Kidney epithelial cell (primary cell): ENCODE data around the gene CCM2. TPM values are rescaled to one million over a fixed set of nuclear protein-coding genes. Genes with fewer than 3 reads are reported as not detected.
"Not testable (repeated sequence)": the region's sequence is repeated elsewhere in the genome, so short reads cannot be mapped to it uniquely, and the experiment has no call there.

ENCODE experiments used
- DNase-seq: peaks from one replicate; pipeline ENCODE4 v3.0.0-alpha.2; 2010; ENCODE audit warnings: low read depth
- H3K27me3 ChIP-seq: 2 replicates; pipeline ENCODE4 v1.6.0; 2011; ENCODE audit warnings: low read length; ENCODE audit not compliant: control insufficient read depth, insufficient read depth
- H3K36me3 ChIP-seq: 2 replicates; pipeline ENCODE4 v1.5.1; 2011; ENCODE audit warnings: low read length; ENCODE audit not compliant: control insufficient read depth, insufficient read depth
- H3K4me3 ChIP-seq: 2 replicates; pipeline ENCODE4 v1.5.1; 2011; ENCODE audit warnings: low read depth, mild to moderate bottlenecking, control low read depth, low read length
- total RNA-seq: library from RNA; depleted of rRNA; stranded (reverse); fragments of >200 nt; gene quantifications from 2 replicates; pipeline ENCODE4 v1.2.3, GENCODE V29; 2015
- TF ChIP-seq, protein P1 (sequence below): IDR thresholded peaks from 2 replicates; pipeline ENCODE4 v1.5.1; 2011; ENCODE audit warnings: mild to moderate bottlenecking, moderate library complexity, low read length, control low read depth, inconsistent platforms; ENCODE audit not compliant: insufficient read depth, poor library complexity, severe bottlenecking

The CCM2 gene
- total RNA-seq, 1 donor from 2014 or later = 60.2 TPM

DNA sequence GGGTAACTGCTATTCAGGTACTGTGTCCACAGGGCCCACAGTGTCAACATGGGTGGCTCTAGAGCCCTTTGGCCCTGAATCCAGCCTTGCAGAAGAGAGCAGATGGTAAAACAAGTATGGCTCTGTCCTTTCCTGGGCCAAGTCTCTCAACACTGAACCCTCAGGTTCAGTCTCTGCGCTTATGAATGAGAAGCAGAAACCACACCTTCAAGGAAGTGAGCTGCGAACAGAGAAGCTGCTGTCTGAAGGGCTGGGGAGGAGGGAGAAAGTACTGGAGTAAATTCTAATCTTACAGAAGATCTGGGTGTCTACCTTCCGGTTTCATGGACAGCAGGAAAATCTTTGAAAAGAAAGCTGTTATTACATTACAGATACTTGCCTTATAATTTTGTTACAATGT, 107.4 kb downstream of the CCM2 start:
- no peaks in the 10 kb centered on the region for H3K27me3 ChIP-seq
- no peak for DNase-seq
- TF ChIP-seq, protein P1, sequence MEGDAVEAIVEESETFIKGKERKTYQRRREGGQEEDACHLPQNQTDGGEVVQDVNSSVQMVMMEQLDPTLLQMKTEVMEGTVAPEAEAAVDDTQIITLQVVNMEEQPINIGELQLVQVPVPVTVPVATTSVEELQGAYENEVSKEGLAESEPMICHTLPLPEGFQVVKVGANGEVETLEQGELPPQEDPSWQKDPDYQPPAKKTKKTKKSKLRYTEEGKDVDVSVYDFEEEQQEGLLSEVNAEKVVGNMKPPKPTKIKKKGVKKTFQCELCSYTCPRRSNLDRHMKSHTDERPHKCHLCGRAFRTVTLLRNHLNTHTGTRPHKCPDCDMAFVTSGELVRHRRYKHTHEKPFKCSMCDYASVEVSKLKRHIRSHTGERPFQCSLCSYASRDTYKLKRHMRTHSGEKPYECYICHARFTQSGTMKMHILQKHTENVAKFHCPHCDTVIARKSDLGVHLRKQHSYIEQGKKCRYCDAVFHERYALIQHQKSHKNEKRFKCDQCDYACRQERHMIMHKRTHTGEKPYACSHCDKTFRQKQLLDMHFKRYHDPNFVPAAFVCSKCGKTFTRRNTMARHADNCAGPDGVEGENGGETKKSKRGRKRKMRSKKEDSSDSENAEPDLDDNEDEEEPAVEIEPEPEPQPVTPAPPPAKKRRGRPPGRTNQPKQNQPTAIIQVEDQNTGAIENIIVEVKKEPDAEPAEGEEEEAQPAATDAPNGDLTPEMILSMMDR = no peak
- H3K36me3 ChIP-seq = peaks cover 9% of the 10 kb centered on the region
- no peak overlapping the region for H3K4me3 ChIP-seq

DNA sequence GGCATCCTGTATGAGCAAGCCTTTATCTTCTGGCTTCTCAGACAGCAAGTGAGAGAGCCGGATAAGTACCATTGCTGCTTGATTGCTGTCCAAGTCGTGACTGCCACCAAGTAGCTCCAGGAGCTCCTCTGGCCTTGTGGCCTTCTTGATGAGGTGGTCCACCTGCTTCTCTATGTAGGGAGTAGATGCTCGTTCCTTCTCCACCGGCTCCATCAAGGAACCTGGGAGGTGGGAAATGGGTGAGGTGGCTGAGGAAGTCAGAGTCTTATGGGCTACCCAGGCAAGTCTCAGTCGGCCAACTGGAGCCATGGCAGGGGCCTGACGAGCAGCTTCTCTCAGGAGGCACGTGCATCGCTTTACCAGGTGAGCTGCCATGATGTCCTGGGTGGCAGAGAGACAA, 108.9 kb downstream of the CCM2 start:
- H3K4me3 ChIP-seq = no peak overlapping the region
- no peaks in the 10 kb centered on the region for H3K27me3 ChIP-seq
- TF ChIP-seq, protein P1 = no peak
- no peak for DNase-seq
- H3K36me3 ChIP-seq = peaks cover 9% of the 10 kb centered on the region

DNA sequence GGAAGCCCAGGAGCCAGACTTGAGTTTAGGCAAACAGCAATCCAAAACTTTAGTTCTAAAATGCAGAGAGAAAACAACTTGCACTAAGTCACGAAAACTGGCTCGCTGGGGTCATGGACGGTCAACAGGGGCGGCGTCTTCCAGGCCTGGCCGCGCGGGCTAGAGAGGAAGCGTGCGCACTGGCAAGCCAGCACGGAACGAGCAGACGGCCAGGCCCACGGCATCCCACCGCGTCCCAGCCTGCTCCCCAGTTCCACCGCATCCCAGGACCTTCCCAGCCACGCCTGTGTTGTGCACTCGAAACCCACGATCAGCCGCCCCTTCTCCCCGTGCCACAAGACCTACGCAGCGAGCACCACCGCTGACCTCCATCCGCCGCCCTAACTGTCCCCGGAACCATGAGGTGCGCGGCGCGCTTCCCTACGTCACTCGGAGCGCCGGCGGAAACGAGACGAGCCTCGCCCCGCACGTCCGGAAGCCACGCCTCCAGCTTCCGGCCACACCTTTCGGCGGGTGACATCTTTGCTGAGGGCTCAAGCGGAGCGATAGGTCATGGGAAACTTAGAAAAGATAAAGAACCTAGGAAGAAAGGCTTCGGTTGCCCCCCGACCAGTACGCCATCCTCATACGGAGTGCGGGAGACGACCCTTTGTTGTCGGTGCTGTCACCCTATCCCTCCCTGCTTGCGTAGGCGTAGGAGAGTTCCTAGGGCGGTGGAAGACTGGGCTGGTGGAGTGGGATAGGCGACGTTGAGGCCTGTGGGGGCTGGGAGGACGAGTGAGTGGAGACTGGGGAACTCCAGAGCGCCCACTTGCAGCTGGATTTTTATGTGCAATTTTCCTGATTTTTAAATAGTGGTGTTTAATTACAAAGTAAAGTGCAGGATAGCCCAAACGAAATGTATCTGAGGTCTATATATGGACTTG, 111.6 kb downstream of the CCM2 start, which contains the start of gene TBRG4:
Gene TBRG4 (minus strand): TSS at position 400 of the 926 bp plus-strand sequence. CDS start 2,460 bp downstream, outside the sequence.
- Histone ChIP-seq H3K4me3 (peak within 1 kb of the TSS; percentile 97), H3K36me3 (peaks cover 5% of the 10 kb centered on the region), H3K27me3 (peaks cover 5% of the 10 kb centered on the region)
- TF ChIP-seq, protein P1 = peak; percentile 33
- DNase-seq = peak; percentile 59

DNA sequence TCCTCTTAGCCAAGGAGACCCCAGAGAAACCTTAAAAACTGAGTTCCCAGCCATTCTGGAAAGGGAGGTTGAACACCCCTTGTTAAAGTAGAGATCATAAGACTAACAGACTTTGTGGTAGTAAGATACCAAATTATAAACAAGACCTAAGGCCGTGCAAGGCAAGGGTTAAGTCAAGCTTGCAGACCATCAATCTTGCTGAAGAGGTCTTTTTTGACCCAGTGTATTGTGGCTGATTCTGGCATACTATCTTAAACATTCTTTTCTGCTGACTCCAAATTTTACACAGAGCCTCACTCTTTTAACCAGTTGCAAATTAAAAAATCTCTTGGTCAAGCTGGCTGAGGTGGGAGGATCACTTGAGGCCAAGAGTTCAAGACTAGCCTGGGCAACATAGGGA, 112.6 kb downstream of the CCM2 start:
- Histone ChIP-seq H3K27me3 (peaks cover 5% of the 10 kb centered on the region), H3K4me3 (peak overlapping the region; percentile 97), H3K36me3 (peaks cover 5% of the 10 kb centered on the region)
- TF ChIP-seq, protein P1 = no peak
- no peak for DNase-seq

DNA sequence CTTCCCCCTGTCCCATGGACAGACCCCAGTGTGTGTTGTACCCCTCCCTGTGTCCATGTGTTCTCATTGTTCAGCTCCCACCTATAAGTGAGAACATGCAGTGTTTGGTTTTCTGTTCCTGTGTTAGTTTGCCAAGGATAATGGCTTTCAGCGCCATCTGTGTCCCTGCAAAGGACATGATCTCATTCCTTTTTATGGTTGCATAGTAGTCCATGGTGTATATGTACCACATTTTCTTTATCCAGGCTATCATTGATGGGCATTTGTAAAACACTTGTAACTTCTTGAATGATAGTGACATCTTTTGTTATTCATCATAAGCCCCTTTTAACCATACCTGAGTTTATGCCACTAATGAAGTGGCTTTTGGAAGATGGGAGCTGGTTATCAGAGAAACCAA, 114.3 kb downstream of the CCM2 start:
- not testable (repeated sequence) for DNase-seq, H3K27me3 ChIP-seq, H3K4me3 ChIP-seq, H3K36me3 ChIP-seq

DNA sequence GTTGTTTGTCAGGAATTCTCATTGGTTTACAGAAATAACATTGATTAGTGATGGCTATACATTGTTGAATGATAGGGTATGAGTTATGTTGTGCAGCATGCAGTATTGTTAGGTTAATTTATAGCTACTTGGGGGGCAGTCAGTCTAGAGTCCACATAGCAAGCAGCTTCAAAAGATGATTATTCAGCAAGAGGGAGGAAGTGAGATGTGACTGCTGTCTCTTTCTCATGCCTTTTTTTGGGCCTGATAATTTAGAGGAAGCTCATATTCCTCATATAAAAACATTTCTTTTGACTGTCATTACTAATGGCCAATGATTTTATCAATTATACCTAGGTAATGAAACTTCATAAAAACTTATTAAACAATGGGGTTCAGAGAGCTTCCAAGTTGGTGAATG, 114.9 kb downstream of the CCM2 start:
- H3K4me3 ChIP-seq = no peak overlapping the region
- TF ChIP-seq, protein P1 = no peak
- no peak for DNase-seq
- peaks cover 5% of the 10 kb centered on the region for H3K27me3 ChIP-seq
- H3K36me3 ChIP-seq = no peaks in the 10 kb centered on the region
